ENCODE results near the gene ENG.
"Not testable (repeated sequence)": the region's sequence is repeated elsewhere in the genome, so short reads cannot be mapped to it uniquely, and the experiment has no call there.

The ENG gene

DNA sequence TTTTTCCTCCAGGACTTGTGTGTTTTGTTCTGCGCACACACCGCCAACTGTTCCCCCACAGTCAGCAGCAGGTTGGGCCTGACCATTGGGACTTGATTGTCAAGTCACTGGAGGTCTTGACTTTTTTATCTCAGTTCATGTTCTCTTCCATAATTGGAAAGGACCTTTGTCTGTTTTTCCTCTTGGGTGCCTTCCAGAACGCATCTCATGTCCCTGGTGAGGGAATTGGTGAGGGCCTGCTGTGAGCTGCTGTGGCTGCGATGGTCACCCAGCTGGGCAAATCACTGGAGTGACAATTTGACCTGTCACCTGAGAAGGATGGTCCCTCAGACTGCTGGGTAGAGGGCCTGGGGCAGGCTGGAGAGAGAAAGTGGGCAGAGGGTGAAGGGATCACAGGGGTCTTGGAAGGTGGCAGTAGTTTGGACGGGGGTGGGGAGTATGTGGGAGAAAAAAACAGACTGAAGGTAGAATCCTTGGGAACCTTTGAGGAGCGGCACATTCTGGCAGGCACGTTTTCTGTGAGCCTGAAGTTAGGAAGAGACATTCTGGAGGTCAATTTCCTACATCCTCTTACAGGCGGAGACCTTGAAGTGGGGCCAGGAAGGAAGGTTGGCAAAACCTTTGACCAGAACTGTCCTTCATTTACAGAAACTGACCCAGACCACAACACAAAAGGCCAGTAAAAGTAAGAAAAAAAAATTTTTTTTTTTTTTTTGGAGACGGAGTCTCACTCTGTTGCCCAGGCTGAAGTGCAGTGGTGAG, 64.2 kb downstream of the ENG start:
- no peak for DNase-seq

DNA sequence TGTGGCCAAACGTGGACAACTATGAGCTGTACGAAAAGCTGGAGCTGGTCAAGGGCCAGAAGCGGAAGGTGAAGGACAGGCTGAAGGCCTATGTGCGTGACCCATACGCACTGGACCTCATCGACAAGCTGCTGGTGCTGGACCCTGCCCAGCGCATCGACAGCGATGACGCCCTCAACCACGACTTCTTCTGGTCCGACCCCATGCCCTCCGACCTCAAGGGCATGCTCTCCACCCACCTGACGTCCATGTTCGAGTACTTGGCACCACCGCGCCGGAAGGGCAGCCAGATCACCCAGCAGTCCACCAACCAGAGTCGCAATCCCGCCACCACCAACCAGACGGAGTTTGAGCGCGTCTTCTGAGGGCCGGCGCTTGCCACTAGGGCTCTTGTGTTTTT, 65.3 kb downstream of the ENG start:
- no peak for DNase-seq

DNA sequence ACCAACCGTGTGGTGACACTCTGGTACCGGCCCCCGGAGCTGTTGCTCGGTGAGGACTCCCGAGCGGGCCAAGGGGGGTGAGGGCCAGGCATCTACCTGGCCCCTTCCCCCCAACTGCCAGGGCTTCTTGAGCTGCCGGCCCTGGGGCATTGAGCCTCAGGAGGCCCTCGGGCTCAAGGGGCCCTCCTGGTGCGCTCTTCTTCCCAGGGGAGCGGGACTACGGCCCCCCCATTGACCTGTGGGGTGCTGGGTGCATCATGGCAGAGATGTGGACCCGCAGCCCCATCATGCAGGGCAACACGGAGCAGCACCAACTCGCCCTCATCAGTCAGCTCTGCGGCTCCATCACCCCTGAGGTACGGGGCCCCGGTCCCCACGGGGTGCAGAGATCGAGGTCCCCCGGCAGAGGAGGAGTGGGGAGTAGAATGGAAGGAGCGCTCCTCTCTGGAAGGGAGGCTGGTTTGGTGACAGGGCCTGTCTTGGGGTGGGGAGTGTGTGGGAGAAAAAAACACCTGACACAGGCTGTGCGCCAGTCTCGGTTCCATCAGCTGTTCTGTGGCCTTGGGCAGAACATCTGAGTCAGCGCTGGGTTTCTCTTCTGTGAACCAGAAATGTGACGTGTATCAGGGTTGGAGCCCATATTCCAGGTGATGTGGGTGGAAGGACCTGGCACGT, 66.0 kb downstream of the ENG start:
- no peak for DNase-seq

GRCh38 chr9:127786773-127787104, 67.7 kb downstream of the ENG start:
- DNase-seq: no peak

GRCh38 chr9:127785933-127786772, 68.3 kb downstream of the ENG start, which contains the start of gene CDK9:
CDK9 (plus strand) TSS chr9:127786034; CDS start chr9:127786149, 115 bp downstream.
- peak; percentile 95 for DNase-seq

- peak; percentile 92 for DNase-seq
These were observed 69.2 kb downstream of the ENG start for GRCh38 chr9:127785023-127785932.

- no peak for DNase-seq
These were observed 71.1 kb downstream of the ENG start for GRCh38 chr9:127783111-127784008.

- DNase-seq: no peak
These were observed 72.7 kb downstream of the ENG start for GRCh38 chr9:127781806-127782205.

DNA sequence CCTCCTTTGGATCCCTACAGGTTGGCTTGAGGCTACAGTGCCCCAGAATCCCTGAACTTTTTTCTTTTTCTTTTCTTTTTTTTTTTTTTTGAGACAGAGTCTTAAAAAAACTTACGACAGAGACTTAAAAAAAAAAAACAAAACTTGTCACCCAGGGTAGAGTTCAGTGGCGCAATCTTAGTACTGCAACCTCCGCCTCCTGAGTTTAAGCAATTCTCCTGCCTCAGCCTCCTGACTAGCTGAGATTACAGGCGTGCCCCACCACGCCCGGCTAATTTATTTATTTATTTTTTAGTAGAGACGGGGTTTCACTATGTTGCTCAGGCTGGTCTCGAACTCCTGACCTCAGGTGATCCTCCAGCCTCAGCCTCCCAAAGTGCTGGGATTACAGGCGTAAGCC, 73.5 kb downstream of the ENG start:
- not testable (repeated sequence) for DNase-seq

- DNase-seq: no peak
These were observed 74.2 kb downstream of the ENG start for GRCh38 chr9:127780126-127780885.

- no peak for DNase-seq
These were observed 75.1 kb downstream of the ENG start for GRCh38 chr9:127779136-127779981.

DNA sequence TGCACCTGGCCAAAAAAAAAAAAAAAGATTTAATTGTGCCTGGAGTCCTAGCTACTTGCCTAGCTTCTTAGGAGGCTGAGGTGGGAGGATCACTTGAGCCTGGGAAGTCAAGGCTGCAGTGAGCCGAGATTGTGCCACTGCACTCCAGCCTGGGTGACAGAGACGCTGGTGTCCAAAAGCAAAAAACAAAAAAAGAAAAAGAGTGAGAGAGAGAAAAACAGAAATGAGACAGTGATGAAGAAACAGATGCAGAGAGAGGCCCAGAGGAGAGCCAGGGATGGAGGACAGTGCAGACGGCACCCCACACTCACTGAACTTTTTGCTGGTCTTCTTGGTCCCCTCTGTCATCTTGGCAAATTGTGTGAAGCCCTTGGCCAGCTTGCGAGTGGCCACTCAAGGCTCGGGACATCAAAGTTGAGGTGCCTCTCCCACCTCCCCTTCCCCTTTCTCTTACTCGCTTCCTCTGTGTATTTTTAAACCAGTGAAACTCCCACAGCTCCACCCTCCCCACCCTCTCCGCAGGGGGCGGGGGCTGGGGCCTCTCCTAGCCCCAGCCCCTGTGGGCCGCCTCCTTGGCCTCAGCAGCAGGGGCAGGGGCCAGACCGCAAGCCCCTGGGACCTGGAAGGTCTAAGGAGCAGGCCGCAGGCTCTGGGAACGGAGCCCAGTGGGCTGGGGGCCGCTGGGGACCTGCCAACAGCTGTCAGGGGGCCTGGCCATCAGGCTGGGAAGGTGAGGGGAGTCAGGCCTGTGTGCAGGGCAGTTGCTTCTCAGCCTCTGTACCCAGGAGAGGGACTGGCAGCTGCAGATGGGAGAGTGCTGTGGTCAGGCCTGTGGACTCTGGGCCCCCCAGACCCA, 76.0 kb downstream of the ENG start, which contains the start of gene SH2D3C:
Gene SH2D3C, minus strand, starts transcription at position 387 of the 856 bp plus-strand sequence. Its CDS starts 39 bp downstream, at position 348.
- no peak for DNase-seq

DNA sequence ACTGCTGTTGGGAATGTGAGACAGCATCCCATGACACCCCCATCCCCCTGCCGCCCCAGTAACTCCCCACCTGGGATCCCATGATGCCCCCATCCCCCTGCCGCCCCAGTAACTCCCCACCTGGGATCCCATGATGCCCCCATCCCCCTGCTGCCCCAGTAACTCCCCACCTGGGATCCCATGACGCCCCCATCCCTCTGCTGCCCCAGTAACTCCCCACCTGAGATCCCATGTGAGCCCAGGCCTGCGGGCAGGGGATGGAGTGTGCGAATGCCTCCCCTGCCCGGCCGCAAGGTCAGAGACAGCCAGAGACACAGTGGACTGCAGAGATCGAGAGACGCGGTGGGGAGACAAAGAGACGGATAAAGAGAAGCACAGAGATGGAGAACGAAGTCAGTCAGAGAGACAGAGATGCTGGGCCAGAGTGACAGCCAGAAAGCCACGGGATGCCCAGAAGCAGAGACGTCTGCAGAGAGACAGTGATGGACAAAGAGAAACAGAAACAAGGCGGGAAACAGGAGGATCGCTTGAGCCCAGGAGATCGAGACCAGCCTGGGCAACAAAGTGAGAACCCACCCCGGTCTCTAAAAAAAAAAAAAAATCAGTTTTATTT, 77.0 kb downstream of the ENG start:
- DNase-seq: no peak

GRCh38 chr9:127776924-127777289, 77.6 kb downstream of the ENG start:
- DNase-seq: no peak

- peak; percentile 76 for DNase-seq
These were observed 78.1 kb downstream of the ENG start for GRCh38 chr9:127776195-127776923.

DNA sequence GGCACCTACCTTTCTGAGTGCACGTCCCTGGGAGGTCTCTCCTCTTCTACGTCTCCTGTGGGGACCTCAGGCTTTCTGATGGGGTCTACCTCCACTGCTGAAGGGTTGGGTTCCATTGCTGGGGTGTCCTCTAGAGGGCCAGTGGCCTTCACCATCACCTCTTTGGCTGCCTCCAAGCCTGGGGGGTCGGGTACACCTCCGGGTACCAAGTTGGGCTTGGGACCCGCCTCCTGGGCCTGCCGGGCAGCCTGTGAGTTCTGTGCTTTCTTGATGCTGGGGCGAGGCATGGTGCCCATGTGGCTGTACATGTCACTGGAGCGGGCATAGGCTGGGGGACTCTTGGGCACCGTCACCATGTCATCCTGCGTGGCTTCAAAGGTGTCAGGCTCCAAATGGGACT, 80.5 kb downstream of the ENG start:
- no peak for DNase-seq

- DNase-seq: no peak
These were observed 81.2 kb downstream of the ENG start for GRCh38 chr9:127773272-127773671.

Measured in islet precursor cell (in vitro differentiated cells).